HepG2 (cell line): ENCODE data around the gene SMIM1. TPM values are rescaled to one million over a fixed set of nuclear protein-coding genes. Genes with fewer than 3 reads are reported as not detected.

ENCODE experiments used
- BATF2 ChIP-seq: sonication (generic); formaldehyde crosslinking; IDR thresholded peaks from 2 replicates; pipeline ENCODE4 v1.8.0; 2022; ENCODE audit warnings: mild to moderate bottlenecking, missing genetic modification reagents, moderate library complexity
- BCL6 ChIP-seq: IDR thresholded peaks from 2 replicates; pipeline ENCODE4 v1.6.1; 2016; ENCODE audit warnings: missing genetic modification reagents, missing compliant biosample characterization
- CBX2 ChIP-seq, 2 experiments: fragments of 200-600 bp in 1 of 2; sonication (generic); formaldehyde crosslinking in 1 of 2; IDR thresholded peaks; 2 replicates each; pipeline versions ENCODE4 v1.7.0 to v1.8.1; 2018 to 2022; ENCODE audit warnings: low read depth in 2 of 2, low read length in 1 of 2, mild to moderate bottlenecking in 1 of 2, missing genetic modification reagents in 1 of 2
- CEBPB ChIP-seq: IDR thresholded peaks from 2 replicates; pipeline ENCODE4 v1.6.1; 2011; ENCODE audit warnings: low read depth, low read length, improper control_type of control experiment, borderline replicate concordance
- CEBPG ChIP-seq: IDR thresholded peaks from 2 replicates; pipeline ENCODE4 v1.6.1; 2016
- CEBPZ ChIP-seq: IDR thresholded peaks from 2 replicates; pipeline ENCODE4 v1.6.1; 2012; ENCODE audit warnings: low read length, improper control_type of control experiment
- EHMT2 ChIP-seq: fragments of 200-600 bp; sonication (generic); IDR thresholded peaks from 2 replicates; pipeline ENCODE4 v1.7.0; 2017; ENCODE audit warnings: antibody characterized with exemption, low read depth, low read length, borderline replicate concordance
- PHF8 ChIP-seq: sonication (generic); formaldehyde crosslinking; IDR thresholded peaks from 2 replicates; pipeline ENCODE4 v1.5.0; 2020; ENCODE audit warnings: missing genetic modification reagents
- POLR2A ChIP-seq, 2 experiments: IDR thresholded peaks; 2 replicates each; pipeline ENCODE4 v1.6.1; 2011; ENCODE audit warnings: low read depth in 2 of 2, low read length in 2 of 2, mild to moderate bottlenecking in 1 of 2, moderate library complexity in 1 of 2; ENCODE audit not compliant: insufficient read depth in 1 of 2
- RCOR2 ChIP-seq: IDR thresholded peaks from 2 replicates; pipeline ENCODE4 v1.6.1; 2016; ENCODE audit warnings: missing biosample characterization, missing genetic modification reagents
- ZFP36 ChIP-seq: fragments of 150-350 bp; IDR thresholded peaks from 2 replicates; pipeline ENCODE4 v1.6.1; 2018; ENCODE audit warnings: borderline replicate concordance, low read length, low read depth; ENCODE audit not compliant: partially characterized antibody
- ZFP90 ChIP-seq: sonication (generic); formaldehyde crosslinking; IDR thresholded peaks from 2 replicates; pipeline ENCODE4 v1.8.0; 2022; ENCODE audit warnings: missing genetic modification reagents, mild to moderate bottlenecking, inconsistent platforms, borderline replicate concordance
- ZHX2 ChIP-seq, 2 experiments: sonication (generic) in 1 of 2; formaldehyde crosslinking in 1 of 2; IDR thresholded peaks; 2 replicates each; pipeline versions ENCODE4 v1.6.1 to v1.9.0; 2014 to 2022; ENCODE audit warnings: antibody characterized with exemption in 1 of 2, borderline replicate concordance in 1 of 2, inconsistent platforms in 1 of 2, low read depth in 1 of 2, missing genetic modification reagents in 1 of 2
- ZNF567 ChIP-seq: sonication (generic); formaldehyde crosslinking; IDR thresholded peaks from 2 replicates; pipeline ENCODE4 v1.8.1; 2023; ENCODE audit warnings: mild to moderate bottlenecking, missing genetic modification reagents, borderline replicate concordance
- ZNF570 ChIP-seq: sonication (generic); formaldehyde crosslinking; IDR thresholded peaks from 2 replicates; pipeline ENCODE4 v1.4.0; 2020; ENCODE audit warnings: mild to moderate bottlenecking, missing genetic modification reagents, borderline replicate concordance
- ZNF776 ChIP-seq: sonication (generic); formaldehyde crosslinking; IDR thresholded peaks from 2 replicates; pipeline ENCODE4 v1.4.0; 2020; ENCODE audit warnings: mild to moderate bottlenecking, missing genetic modification reagents
- polyA plus RNA-seq, 8 experiments: library from polyadenylated mRNA; depleted of rRNA in 3 of 8; stranded (reverse) in 7 of 8; unstranded in 1 of 8; fragments of >200 nt; fragmentation: Illumina TruSeq in 4 of 8; extraction: Trizol in 4 of 8; gene quantifications; 2 replicates each; pipeline versions ENCODE4 v1.2.1 to v1.2.3, GENCODE V29; 2011 to 2016; ENCODE audit warnings: low read depth in 4 of 8, missing spikeins in 1 of 8, mixed read lengths in 1 of 8; ENCODE audit not compliant: insufficient read depth in 1 of 8
- total RNA-seq, 5 experiments: library from RNA; depleted of rRNA; stranded (reverse); fragments of >200 nt; fragmentation: Illumina TruSeq; extraction: Trizol; gene quantifications; 2 replicates each; pipeline ENCODE4 v1.2.3, GENCODE V29; 2016; ENCODE audit warnings: low read depth in 1 of 5

Gene SMIM1
- total and polyA plus RNA-seq, 2 of the 13 experiments (the other 11 are each of a cell fraction or from before 2014, with no cell fraction given): 12.4 to 56.3 TPM

GRCh38 chr1:3775490-3776230, 3.1 kb downstream of the SMIM1 start (continued):
- no peak for TF ChIP-seq CEBPZ
- 0 out of 2 replicates have a peak, but pooled peaks have one; percentile 10 for TF ChIP-seq CEBPG (CRISPR knock-in tag)
- TF ChIP-seq BATF2 (CRISPR knock-in tag): 0 out of 2 replicates have a peak, but pooled peaks have one; percentile 42
- TF ChIP-seq EHMT2: no peak
- TF ChIP-seq ZNF570: no peak
- TF ChIP-seq ZHX2 (IDR thresholded peaks at IDR 0.05; ENCODE audit: low read depth): no peak; the same call in 1 of the 2 replicates
- TF ChIP-seq ZHX2 (CRISPR knock-in tag; IDR thresholded peaks at IDR 0.05; ENCODE audit: borderline replicate concordance): no peak
- no peak for TF ChIP-seq ZFP36
- no peak for TF ChIP-seq RCOR2
- peak in 1 of 2 experiments; percentile 67; a peak in 2 of 4 replicates for TF ChIP-seq POLR2A (IDR thresholded peaks at IDR 0.05; ENCODE audit: insufficient read depth in 1 of 2, low read depth in 2 of 2, low read length in 2 of 2)
- TF ChIP-seq CEBPB: no peak
- TF ChIP-seq CBX2 (IDR thresholded peaks at IDR 0.05; ENCODE audit: low read depth, low read length): no peak
- TF ChIP-seq CBX2 (CRISPR knock-in tag; IDR thresholded peaks at IDR 0.05; ENCODE audit: low read depth): no peak; the same call in 1 of the 2 replicates
- TF ChIP-seq ZNF776: peak; percentile 67; the same call in 1 of the 2 replicates
- TF ChIP-seq ZNF567 (CRISPR knock-in tag): no peak; the same call in 1 of the 2 replicates
- TF ChIP-seq ZFP90: no peak; the same call in 1 of the 2 replicates
- TF ChIP-seq PHF8 (CRISPR knock-in tag): peak; percentile 23; the same call in 1 of the 2 replicates
- TF ChIP-seq BCL6 (CRISPR knock-in tag): no peak
